HG03103 (cell line): ENCODE measurements around the gene CDY1.
"Not testable (repeated sequence)": the region's sequence is repeated elsewhere in the genome, so short reads cannot be mapped to it uniquely, and the experiment has no call there.

Source experiments
- ATAC-seq: cut with Tn5 transposase; IDR thresholded peaks from one replicate; pipeline ENCODE4 v1.9.1; 2021; ENCODE audit warnings: low read depth; ENCODE audit not compliant: unreplicated experiment

Gene CDY1

GRCh38 chrY:25621817-25622216 lies at the start of gene CDY1:
Gene CDY1 (plus strand): TSS chrY:25622117. CDS start chrY:25622443, 326 bp downstream.
- not testable (repeated sequence) for ATAC-seq

GRCh38 chrY:25593336-25593735 lies 28.6 kb upstream of the CDY1 start:
- ATAC-seq: not testable (repeated sequence)

- not testable (repeated sequence) for ATAC-seq
Measured at GRCh38 chrY:25620209-25620608, 1.7 kb upstream of the CDY1 start.

- ATAC-seq: not testable (repeated sequence)
Measured at GRCh38 chrY:25626524-25626923, 4.6 kb downstream of the CDY1 start.

- not testable (repeated sequence) for ATAC-seq
Measured at GRCh38 chrY:25630383-25631112, 8.6 kb downstream of the CDY1 start.

GRCh38 chrY:25639852-25640251 lies 17.9 kb downstream of the CDY1 start:
- ATAC-seq: not testable (repeated sequence)

GRCh38 chrY:25643024-25643915 lies 21.4 kb downstream of the CDY1 start:
- not testable (repeated sequence) for ATAC-seq
